K562 (cell line): ENCODE data around the gene CYB5B. TPM values are rescaled to one million over a fixed set of nuclear protein-coding genes. Genes with fewer than 3 reads are reported as not detected.

Experiments
- ATAC-seq: fragments of 200-7000 bp; cut with Tn5 transposase; 3 replicates; pipeline ENCODE4 v1.9.1; 2020; ENCODE audit warnings: moderate library complexity
- BruUV-seq: library from RNA; stranded (reverse); fragments of 400-500 nt; replicated peaks from 2 replicates; lab custom pipeline; 2021; lab: Mats Ljungman, UMichigan
- CTCF ChIA-PET: fragments of 300-600 bp; formaldehyde crosslinking; extraction: SDS; loops from one replicate; lab custom pipeline; 2021; ENCODE audit warnings: low intra/inter-chr PET ratio; lab: Yijun Ruan, JAX
- POLR2A ChIA-PET: fragments of 300-600, 350-650 bp; sonication (Branson Sonifier 250); formaldehyde crosslinking; extraction: SDS; loops from one replicate; lab custom pipeline; 2021; ENCODE audit warnings: antibody characterized with exemption, inconsistent platforms; lab: Yijun Ruan, JAX
- DNase-seq, 4 experiments: peaks; one replicate each; pipeline versions ENCODE4 v3.0.0 to v3.0.0-alpha.2; 2011 to 2018; ENCODE audit warnings: low spot score in 3 of 4, mixed read lengths in 3 of 4; ENCODE audit errors: extremely low read depth in 1 of 4
- FAIRE-seq: peaks from 2 replicates; lab custom pipeline; 2011; peaks lifted over from hg19 to GRCh38; lab: Jason Lieb, UNC
- H2AFZ ChIP-seq: 2 replicates; pipeline ENCODE4 v1.6.0; 2011; ENCODE audit warnings: low read depth, low read length, control low read depth, inconsistent platforms
- H3K27ac ChIP-seq: fragments of 200-600 bp; 3 replicates; pipeline ENCODE4 v1.8.0; 2011; ENCODE audit warnings: low read depth, mild to moderate bottlenecking, control low read depth, inconsistent platforms, low read length, moderate library complexity, mixed read lengths; ENCODE audit errors: extremely low read depth
- H3K27me3 ChIP-seq, 2 experiments: fragments of 300-600 bp in 1 of 2; 2 replicates in 1 of 2; 3 replicates in 1 of 2; pipeline versions ENCODE4 v1.6.0 to v1.8.0; 2011; ENCODE audit warnings: inconsistent platforms in 2 of 2, low read length in 2 of 2, mild to moderate bottlenecking in 1 of 2, mixed read lengths in 1 of 2, moderate library complexity in 1 of 2; ENCODE audit not compliant: control insufficient read depth in 2 of 2, insufficient read depth in 2 of 2
- H3K36me3 ChIP-seq: fragments of 300-600 bp; 3 replicates; pipeline ENCODE4 v1.8.0; 2011; ENCODE audit warnings: mild to moderate bottlenecking, low read length, inconsistent platforms; ENCODE audit not compliant: control insufficient read depth, insufficient read depth
- H3K4me1 ChIP-seq, 2 experiments: fragments of 200-600 bp in 1 of 2; replicated peaks in 1 of 2; 2 replicates in 1 of 2; 3 replicates in 1 of 2; pipeline versions ENCODE4 v1.5.1 to v1.8.0; 2011; ENCODE audit warnings: inconsistent platforms in 2 of 2, low read length in 2 of 2, mild to moderate bottlenecking in 1 of 2, mixed read lengths in 1 of 2, moderate library complexity in 1 of 2; ENCODE audit not compliant: control insufficient read depth in 2 of 2, insufficient read depth in 2 of 2
- H3K4me2 ChIP-seq: 2 replicates; pipeline ENCODE4 v1.6.1; 2011; ENCODE audit warnings: low read length, control low read depth, inconsistent platforms, mixed read lengths; ENCODE audit not compliant: insufficient read depth
- H3K4me3 ChIP-seq: fragments of 200-600 bp; sonication (generic), shearing (Covaris generic); 2 replicates; pipeline ENCODE4 v1.5.1; 2016; ENCODE audit warnings: control low read depth, inconsistent platforms
- H3K79me2 ChIP-seq: fragments of 200-600 bp; 3 replicates; pipeline ENCODE4 v1.8.0; 2011; ENCODE audit warnings: low read length, inconsistent platforms; ENCODE audit not compliant: control insufficient read depth, insufficient read depth
- H3K9ac ChIP-seq, 2 experiments: 2 replicates each; pipeline versions ENCODE4 v1.6.0 to v1.6.1; 2011; ENCODE audit warnings: low read depth in 2 of 2, low read length in 2 of 2, control low read depth in 1 of 2, inconsistent platforms in 1 of 2, mild to moderate bottlenecking in 1 of 2, mixed read lengths in 1 of 2; ENCODE audit not compliant: insufficient read depth in 1 of 2
- H3K9me1 ChIP-seq: one replicate; pipeline ENCODE4 v1.6.0; 2011; ENCODE audit warnings: inconsistent platforms, mild to moderate bottlenecking, low read length, moderate library complexity; ENCODE audit not compliant: control insufficient read depth, insufficient read depth
- H3K9me3 ChIP-seq: replicated peaks from 2 replicates; pipeline ENCODE4 v1.5.1; 2011; ENCODE audit warnings: low read depth, low read length, inconsistent platforms; ENCODE audit not compliant: control insufficient read depth, insufficient read depth
- H4K20me1 ChIP-seq: replicated peaks from 2 replicates; pipeline ENCODE4 v1.6.1; 2011; ENCODE audit warnings: low read length, inconsistent platforms, mixed read lengths; ENCODE audit not compliant: control insufficient read depth, insufficient read depth
- CHD1 ChIP-seq: fragments of 200-600 bp; sonication (generic); IDR thresholded peaks from one replicate; pipeline ENCODE4 v1.6.1; 2012; ENCODE audit warnings: mild to moderate bottlenecking, moderate library complexity, low read length, inconsistent platforms
- DMBX1 ChIP-seq: fragments of 250-450 bp; sonication (Bioruptor Pico); IDR thresholded peaks from 2 replicates; pipeline ENCODE4 v1.8.0; 2022; ENCODE audit warnings: inconsistent platforms, mild to moderate bottlenecking, moderate library complexity, borderline replicate concordance
- EP400 ChIP-seq: fragments of 450-650 bp; IDR thresholded peaks from 2 replicates; pipeline ENCODE4 v1.6.1; 2017; ENCODE audit warnings: antibody characterized with exemption, mild to moderate bottlenecking, moderate library complexity
- ESRRA ChIP-seq: fragments of 450-650 bp; IDR thresholded peaks from 2 replicates; pipeline ENCODE4 v1.6.1; 2014; ENCODE audit warnings: low read depth, mild to moderate bottlenecking, moderate library complexity, borderline replicate concordance
- FUS ChIP-seq: fragments of 200-400 bp; formaldehyde crosslinking; optimal IDR thresholded peaks from 2 replicates; pipeline ENCODE3; 2017; ENCODE audit warnings: low read depth, low read length
- NCOA1 ChIP-seq: fragments of 450-650 bp; IDR thresholded peaks from 2 replicates; pipeline ENCODE4 v1.6.1; 2016; ENCODE audit warnings: low read depth
- SMARCA4 ChIP-seq: fragments of 450-650 bp; IDR thresholded peaks from 2 replicates; pipeline ENCODE4 v1.6.1; 2016
- XRCC4 ChIP-seq: IDR thresholded peaks from one replicate; pipeline ENCODE4 v1.6.1; 2011; ENCODE audit not compliant: insufficient read depth, insufficient read length; ENCODE audit errors: extremely low read depth
- ZNF165 ChIP-seq: fragments of 250-450 bp; sonication (Bioruptor Pico); IDR thresholded peaks from 2 replicates; pipeline ENCODE4 v1.4.0; 2020; ENCODE audit warnings: borderline replicate concordance
- ZNF316 ChIP-seq: fragments of 450-650 bp; IDR thresholded peaks from 2 replicates; pipeline ENCODE4 v1.6.1; 2016
- ZNF695 ChIP-seq: fragments of 450-650 bp; formaldehyde crosslinking; IDR thresholded peaks from 2 replicates; pipeline ENCODE4 v1.4.0; 2020; ENCODE audit warnings: mild to moderate bottlenecking, moderate library complexity
- WGBS: fragments of 100-300 bp; shearing (Covaris generic); methylation state at CpG from one replicate; pipeline ENCODE4 v1.1.6; 2016; ENCODE audit warnings: low coverage, mixed read lengths; ENCODE audit not compliant: insufficient coverage; ENCODE audit errors: missing lambda C conversion rate; 5-methylcytosine and 5-hydroxymethylcytosine counted together
- in situ Hi-C: fragments of 300-500 bp; cut with MboI; formaldehyde crosslinking; loops from 4 replicates; pipeline ENCODE4 v1.15.0; 2018; ENCODE audit warnings: inconsistent platforms, mixed read lengths
- intact Hi-C: fragments of 100-400 bp; cut with micrococcal nuclease; formaldehyde crosslinking; loops from 2 replicates; pipeline ENCODE4 v1.14.2; 2022
- polyA plus RNA-seq, 8 experiments: library from polyadenylated mRNA; depleted of rRNA in 4 of 8; stranded (reverse) in 5 of 8; unstranded in 3 of 8; fragments of >200 nt; fragmentation: Nextera tagmentation in 2 of 8; fragmentation: Illumina TruSeq in 1 of 8; extraction: Ambion mirVana in 2 of 8; extraction: Trizol in 1 of 8; gene quantifications; 2 replicates each; pipeline versions ENCODE4 v1.2.1 to v1.2.3, GENCODE V29; 2011 to 2014; ENCODE audit warnings: inconsistent platforms in 1 of 8, missing spikeins in 1 of 8
- total RNA-seq, 7 experiments: library from RNA; depleted of rRNA in 6 of 7; stranded (reverse); fragments of >200 nt in 6 of 7; fragmentation: Illumina TruSeq in 2 of 7; extraction: Trizol in 2 of 7; gene quantifications; 2 replicates each; pipeline versions ENCODE4 v1.2.1 to v1.2.3, GENCODE V29; 2011 to 2021; ENCODE audit warnings: low replicate concordance in 1 of 7
- TF ChIP-seq, protein P1 (sequence below): fragments of 450-650 bp; formaldehyde crosslinking; IDR thresholded peaks from 2 replicates; pipeline ENCODE4 v1.4.0; 2020; ENCODE audit warnings: mild to moderate bottlenecking
- TF ChIP-seq, protein P2 (sequence below), 2 experiments: fragments of 450-650 bp in 1 of 2; sonication (generic) in 1 of 2; formaldehyde crosslinking in 1 of 2; IDR thresholded peaks; 2 replicates each; pipeline versions ENCODE4 v1.7.1 to v1.9.0; 2016 to 2022; ENCODE audit warnings: inconsistent platforms in 1 of 2, mild to moderate bottlenecking in 1 of 2, missing genetic modification reagents in 1 of 2

CYB5B gene
- total and polyA plus RNA-seq, 9 of the 15 experiments (the other 6 are each of a cell fraction or from before 2014, with no cell fraction given): 29.9 to 274 (median 136) TPM

GRCh38 chr16:69382421-69382820 is 42.0 kb upstream of the CYB5B start (continued):
- TF ChIP-seq NCOA1 (no peak), ZNF165 (CRISPR knock-in tag) (no peak), XRCC4 (no peak), ZNF316 (no peak), ESRRA (no peak), ZNF695 (CRISPR knock-in tag) (no peak), DMBX1 (CRISPR knock-in tag) (0 out of 2 replicates have a peak, but pooled peaks have one; percentile 18), FUS (no peak)
- TF ChIP-seq, protein P1, sequence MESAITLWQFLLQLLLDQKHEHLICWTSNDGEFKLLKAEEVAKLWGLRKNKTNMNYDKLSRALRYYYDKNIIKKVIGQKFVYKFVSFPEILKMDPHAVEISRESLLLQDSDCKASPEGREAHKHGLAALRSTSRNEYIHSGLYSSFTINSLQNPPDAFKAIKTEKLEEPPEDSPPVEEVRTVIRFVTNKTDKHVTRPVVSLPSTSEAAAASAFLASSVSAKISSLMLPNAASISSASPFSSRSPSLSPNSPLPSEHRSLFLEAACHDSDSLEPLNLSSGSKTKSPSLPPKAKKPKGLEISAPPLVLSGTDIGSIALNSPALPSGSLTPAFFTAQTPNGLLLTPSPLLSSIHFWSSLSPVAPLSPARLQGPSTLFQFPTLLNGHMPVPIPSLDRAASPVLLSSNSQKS (CRISPR knock-in tag): no peak

GRCh38 chr16:69384974-69385373 is 39.4 kb upstream of the CYB5B start:
- DNase-seq (no peak), ATAC-seq (no peak), FAIRE-seq (no peak)
- Histone ChIP-seq H2AFZ (peak overlapping the region; percentile 99), H3K27me3 (no peaks in the 10 kb centered on the region), H3K4me1 (peaks cover 4 to 31% of the 10 kb centered on the region in 2 experiments; a peak in 4 of 5 replicates), H3K9ac (peak overlapping the region; percentile 85 to 91), H3K27ac (peak overlapping the region; percentile 84), H4K20me1 (no peaks in the 10 kb centered on the region), H3K4me3 (peak overlapping the region; percentile 59), H3K36me3 (peaks cover 44% of the 10 kb centered on the region), H3K9me1 (no peaks in the 10 kb centered on the region), H3K4me2 (peak overlapping the region; percentile 82), H3K9me3 (no peaks in the 10 kb centered on the region), H3K79me2 (peaks cover 52% of the 10 kb centered on the region)
- TSS peak; percentile 55 for BruUV-seq
- ChIA-PET POLR2A (interaction anchor here (0.8 to 1.7 kb wide), 7 partner anchors 11 to 354 kb away, joined by 3 to 7 read pairs (median 4); no protein-coding TSS in a partner anchor), CTCF (no interaction called here)
- in situ Hi-C loops (no loop called here), intact Hi-C loops (loop anchor here (5.0 kb wide), 1 partner anchor 48 kb away; the partner anchor contains the start of genes COG8 and NIP7)
- WGBS: 0% methylated on average over 6 of the region's 6 CpGs
- TF ChIP-seq, protein P2, sequence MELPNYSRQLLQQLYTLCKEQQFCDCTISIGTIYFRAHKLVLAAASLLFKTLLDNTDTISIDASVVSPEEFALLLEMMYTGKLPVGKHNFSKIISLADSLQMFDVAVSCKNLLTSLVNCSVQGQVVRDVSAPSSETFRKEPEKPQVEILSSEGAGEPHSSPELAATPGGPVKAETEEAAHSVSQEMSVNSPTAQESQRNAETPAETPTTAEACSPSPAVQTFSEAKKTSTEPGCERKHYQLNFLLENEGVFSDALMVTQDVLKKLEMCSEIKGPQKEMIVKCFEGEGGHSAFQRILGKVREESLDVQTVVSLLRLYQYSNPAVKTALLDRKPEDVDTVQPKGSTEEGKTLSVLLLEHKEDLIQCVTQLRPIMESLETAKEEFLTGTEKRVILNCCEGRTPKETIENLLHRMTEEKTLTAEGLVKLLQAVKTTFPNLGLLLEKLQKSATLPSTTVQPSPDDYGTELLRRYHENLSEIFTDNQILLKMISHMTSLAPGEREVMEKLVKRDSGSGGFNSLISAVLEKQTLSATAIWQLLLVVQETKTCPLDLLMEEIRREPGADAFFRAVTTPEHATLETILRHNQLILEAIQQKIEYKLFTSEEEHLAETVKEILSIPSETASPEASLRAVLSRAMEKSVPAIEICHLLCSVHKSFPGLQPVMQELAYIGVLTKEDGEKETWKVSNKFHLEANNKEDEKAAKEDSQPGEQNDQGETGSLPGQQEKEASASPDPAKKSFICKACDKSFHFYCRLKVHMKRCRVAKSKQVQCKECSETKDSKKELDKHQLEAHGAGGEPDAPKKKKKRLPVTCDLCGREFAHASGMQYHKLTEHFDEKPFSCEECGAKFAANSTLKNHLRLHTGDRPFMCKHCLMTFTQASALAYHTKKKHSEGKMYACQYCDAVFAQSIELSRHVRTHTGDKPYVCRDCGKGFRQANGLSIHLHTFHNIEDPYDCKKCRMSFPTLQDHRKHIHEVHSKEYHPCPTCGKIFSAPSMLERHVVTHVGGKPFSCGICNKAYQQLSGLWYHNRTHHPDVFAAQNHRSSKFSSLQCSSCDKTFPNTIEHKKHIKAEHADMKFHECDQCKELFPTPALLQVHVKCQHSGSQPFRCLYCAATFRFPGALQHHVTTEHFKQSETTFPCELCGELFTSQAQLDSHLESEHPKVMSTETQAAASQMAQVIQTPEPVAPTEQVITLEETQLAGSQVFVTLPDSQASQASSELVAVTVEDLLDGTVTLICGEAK (IDR thresholded peaks at IDR 0.05): peak; percentile 68
- TF ChIP-seq, protein P2 (CRISPR knock-in tag; IDR thresholded peaks at IDR 0.05): no peak
- TF ChIP-seq CHD1 (peak; percentile 16), SMARCA4 (peak; percentile 40; the same call in 1 of the 2 replicates), EP400 (0 out of 2 replicates have a peak, but pooled peaks have one; percentile 10)
